Skeletal muscle satellite cell (primary cell): Measurements from ENCODE around the gene ASCL2.

Source experiments
- H3K27me3 ChIP-seq: 2 replicates; pipeline ENCODE4 v1.7.0; 2013; ENCODE audit warnings: low read length; ENCODE audit not compliant: control insufficient read depth, insufficient read depth
- H3K36me3 ChIP-seq: 2 replicates; pipeline ENCODE4 v1.7.0; 2013; ENCODE audit warnings: mild to moderate bottlenecking, control low read depth, low read length; ENCODE audit not compliant: insufficient read depth
- H3K4me1 ChIP-seq: 2 replicates; pipeline ENCODE4 v1.7.0; 2013; ENCODE audit warnings: low read length; ENCODE audit not compliant: control insufficient read depth, insufficient read depth
- H3K4me2 ChIP-seq: 2 replicates; pipeline ENCODE4 v1.7.0; 2013; ENCODE audit warnings: mild to moderate bottlenecking, low read length
- H3K4me3 ChIP-seq: 2 replicates; pipeline ENCODE4 v1.7.0; 2013; ENCODE audit warnings: low read length
- H3K9ac ChIP-seq: 2 replicates; pipeline ENCODE4 v1.7.0; 2013; ENCODE audit warnings: mild to moderate bottlenecking, low read depth, low read length, moderate library complexity
- H3K9me3 ChIP-seq: replicated peaks from 2 replicates; pipeline ENCODE4 v1.7.0; 2013; ENCODE audit warnings: mild to moderate bottlenecking, control low read depth, low read length

Gene ASCL2

DNA sequence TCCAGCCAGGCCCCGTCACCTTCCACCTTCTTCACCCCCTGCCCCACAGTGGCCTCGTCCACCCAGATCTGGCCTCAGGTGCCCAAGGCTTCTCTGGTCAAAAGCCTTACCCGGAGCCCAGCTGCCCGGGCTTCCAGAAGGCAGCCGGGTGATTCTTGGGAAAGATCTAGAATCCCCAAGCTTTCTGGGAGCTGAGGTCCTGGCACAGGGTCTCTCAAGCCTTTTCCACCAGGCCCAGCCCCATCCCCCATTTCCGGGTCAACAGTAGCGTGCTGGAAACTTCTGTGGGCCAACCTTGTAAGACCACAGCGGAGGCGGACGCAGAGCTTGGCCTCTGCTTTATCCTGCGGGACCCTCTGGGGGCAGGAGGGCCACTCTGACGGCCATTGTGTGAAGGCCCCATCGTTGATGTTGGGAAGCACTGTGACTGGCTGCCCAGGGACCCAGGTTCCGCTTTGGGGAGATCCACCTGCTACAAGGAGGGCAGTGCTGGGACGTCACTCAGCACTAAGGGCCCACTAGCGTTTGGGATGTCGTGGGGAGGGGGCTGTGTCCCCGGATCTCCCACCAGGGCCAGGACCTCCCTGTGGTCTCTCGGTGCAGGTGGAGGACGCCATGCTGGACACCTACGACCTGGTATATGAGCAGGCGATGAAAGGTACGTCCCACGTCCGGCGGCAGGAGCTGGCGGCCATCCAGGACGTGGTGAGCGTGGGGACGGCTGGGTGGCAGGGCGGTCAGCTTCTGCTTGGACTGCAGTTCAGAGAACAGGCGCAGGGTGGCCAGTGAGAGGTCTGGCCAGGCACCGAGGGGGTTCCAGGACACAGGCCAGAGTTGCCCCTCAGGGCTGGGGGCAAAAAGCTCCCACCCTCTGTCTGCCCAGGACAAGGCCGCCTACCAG lies 42.9 kb upstream of the ASCL2 start:
- H3K9me3 ChIP-seq = no peaks in the 10 kb centered on the region
- peaks cover 20% of the 10 kb centered on the region for H3K4me1 ChIP-seq
- H3K27me3 ChIP-seq = peaks cover 8% of the 10 kb centered on the region
- H3K4me2 ChIP-seq = no peak overlapping the region
- no peak overlapping the region for H3K4me3 ChIP-seq
- H3K36me3 ChIP-seq = no peaks in the 10 kb centered on the region
- no peak overlapping the region for H3K9ac ChIP-seq

DNA sequence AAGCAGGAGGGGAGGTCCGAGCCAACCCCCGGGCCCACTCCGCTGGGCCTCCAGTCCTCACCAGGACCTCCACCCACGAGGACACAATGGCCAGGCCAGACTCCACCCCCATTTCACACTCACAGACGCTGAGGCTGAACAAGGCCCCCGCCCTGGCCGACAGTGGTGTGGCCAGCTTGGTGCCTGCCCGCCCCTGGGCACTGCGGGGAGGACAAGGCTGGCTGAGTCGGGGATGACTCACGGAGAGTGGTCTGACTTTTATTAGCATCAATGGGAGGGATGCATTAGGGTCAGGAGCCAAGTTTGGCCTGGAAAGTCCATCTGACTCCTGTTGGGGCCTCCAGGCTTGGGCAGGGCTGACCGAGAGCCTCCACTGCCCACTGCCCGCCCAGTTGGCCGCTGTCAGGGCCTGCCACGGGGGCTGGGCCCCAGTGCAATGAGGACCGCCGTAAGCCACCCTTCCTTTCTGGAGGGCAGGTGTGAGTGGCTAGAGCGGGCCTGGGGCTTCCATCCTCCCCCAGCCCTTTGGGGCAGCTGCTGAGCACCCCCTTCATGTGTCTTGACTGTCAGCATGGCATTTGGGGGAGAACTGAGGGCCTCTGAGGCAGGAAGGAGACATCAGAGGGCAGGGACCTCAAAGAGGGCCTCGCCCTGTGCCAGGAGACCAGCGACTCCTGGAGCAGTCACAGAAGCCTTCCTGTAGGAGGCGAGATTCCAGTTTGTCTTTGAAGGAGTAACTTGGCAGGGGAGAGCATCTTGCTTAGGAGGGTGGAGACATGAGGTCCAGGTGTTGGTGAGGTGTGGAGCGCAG lies 42.0 kb upstream of the ASCL2 start:
- Histone ChIP-seq H3K4me1 (peaks cover 20% of the 10 kb centered on the region), H3K9ac (no peak overlapping the region)

DNA sequence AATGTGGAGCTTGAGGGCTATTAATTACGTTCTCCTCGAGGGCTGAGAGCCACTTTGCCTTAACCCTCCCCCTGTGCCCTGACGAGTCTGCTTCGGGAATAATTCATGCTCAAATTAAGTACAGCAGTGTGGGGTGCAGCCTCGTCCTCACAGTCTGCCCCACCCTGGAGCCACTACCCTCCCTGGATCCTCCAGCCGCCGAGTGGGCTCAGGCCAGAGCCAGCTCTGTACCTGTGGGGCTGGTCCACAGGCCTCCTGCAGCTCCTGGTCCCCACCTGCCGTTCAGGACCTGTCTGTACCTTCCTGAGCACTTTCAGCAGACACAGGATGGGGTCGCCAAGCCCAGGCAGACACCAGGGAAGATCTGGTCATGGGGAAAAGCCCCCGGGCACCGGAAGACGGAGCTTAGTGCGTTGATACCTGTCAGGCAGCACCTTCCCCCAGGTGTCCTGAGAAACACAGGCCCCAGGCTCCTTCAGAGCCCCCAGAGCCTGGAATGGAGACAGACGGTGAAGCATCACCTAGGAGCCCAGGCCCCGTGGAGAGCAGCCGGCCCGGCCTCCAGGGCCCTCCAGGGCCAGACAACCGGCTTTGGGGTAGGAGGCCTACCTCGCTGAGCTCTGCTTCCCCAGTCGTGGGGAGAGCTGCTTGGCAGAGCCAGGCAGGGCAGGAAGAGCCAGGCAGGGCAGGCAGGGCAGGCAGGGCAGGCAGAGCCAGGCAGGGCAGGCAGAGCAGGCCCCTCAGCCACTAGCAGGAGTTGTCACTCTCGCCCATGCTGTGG lies 41.2 kb upstream of the ASCL2 start:
- H3K36me3 ChIP-seq = no peaks in the 10 kb centered on the region
- H3K9ac ChIP-seq = no peak overlapping the region
- no peak overlapping the region for H3K4me2 ChIP-seq
- no peaks in the 10 kb centered on the region for H3K27me3 ChIP-seq
- H3K9me3 ChIP-seq = no peaks in the 10 kb centered on the region
- no peak overlapping the region for H3K4me3 ChIP-seq
- peaks cover 21% of the 10 kb centered on the region for H3K4me1 ChIP-seq

More for the DNA sequence above, 42.0 kb upstream of the ASCL2 start:
- H3K27me3 ChIP-seq = no peaks in the 10 kb centered on the region
- no peaks in the 10 kb centered on the region for H3K9me3 ChIP-seq
- H3K4me3 ChIP-seq = no peak overlapping the region
- H3K4me2 ChIP-seq = no peak overlapping the region
- no peaks in the 10 kb centered on the region for H3K36me3 ChIP-seq

DNA sequence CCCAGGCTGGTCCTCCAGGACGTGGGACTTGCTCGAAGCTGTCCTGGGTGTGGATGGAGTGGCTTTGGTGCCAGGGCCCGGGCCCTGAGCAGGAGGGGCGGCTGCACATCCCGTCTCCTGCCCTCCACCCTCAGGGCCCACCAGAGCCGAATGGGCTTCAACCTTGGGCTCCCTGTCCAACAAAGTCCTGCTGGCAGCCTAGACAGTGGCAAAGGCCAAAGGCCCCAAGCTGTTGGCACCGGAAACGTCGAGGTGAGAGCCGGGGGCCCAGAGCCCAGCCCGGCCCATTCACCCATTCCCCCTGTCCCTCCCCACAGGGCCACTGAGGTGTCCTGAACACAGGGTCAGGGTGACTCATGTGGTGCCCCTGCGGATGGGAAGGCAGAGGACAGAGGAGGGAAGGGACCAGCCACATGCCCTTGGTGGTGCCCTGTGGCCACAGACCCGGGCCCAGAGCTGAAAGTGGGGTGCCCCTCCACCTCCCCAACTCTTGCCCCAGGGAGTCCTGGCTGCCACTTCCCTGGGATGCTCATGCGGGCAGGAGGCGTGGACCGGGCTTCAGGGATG lies 40.5 kb upstream of the ASCL2 start:
- no peaks in the 10 kb centered on the region for H3K9me3 ChIP-seq
- no peaks in the 10 kb centered on the region for H3K36me3 ChIP-seq
- no peak overlapping the region for H3K9ac ChIP-seq
- no peaks in the 10 kb centered on the region for H3K27me3 ChIP-seq
- H3K4me1 ChIP-seq = peaks cover 25% of the 10 kb centered on the region
- H3K4me2 ChIP-seq = no peak overlapping the region
- H3K4me3 ChIP-seq = no peak overlapping the region

DNA sequence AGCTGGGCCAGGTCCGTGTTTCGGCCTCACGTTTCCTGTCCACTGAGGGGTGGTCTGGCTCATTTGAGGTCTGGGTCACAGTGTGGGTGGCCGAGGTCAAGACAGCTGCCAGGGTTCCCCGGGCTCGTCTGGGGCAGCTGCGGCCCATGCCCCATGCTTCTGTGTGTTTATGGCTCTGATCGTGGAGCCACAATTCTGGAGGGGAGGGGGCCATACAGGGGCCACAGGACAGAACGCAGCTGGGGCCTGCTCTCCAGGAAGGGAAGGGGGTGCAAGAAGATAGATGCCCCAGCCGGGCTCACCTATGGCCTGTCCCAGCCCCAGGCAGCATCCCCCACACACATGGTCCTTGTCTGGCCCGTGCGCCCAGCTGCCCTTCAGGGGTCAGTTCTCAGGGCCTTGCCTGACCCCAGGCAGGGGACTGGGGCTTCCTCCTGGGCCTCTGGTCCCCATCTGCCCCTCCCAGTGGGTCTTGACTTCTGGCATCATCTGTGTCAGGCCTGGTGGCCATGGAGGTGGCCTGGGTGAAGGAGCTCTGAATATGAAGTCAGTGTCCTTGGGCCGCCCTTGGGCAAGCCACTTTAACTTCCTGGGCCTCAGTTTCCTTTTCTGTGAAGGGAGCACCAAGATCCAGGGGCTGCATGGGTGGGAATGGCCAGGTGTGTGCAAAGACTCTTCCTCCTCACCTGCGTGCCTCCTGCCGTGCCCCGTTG lies 39.8 kb upstream of the ASCL2 start:
- H3K4me2 ChIP-seq = no peak overlapping the region
- no peaks in the 10 kb centered on the region for H3K36me3 ChIP-seq
- peaks cover 23% of the 10 kb centered on the region for H3K4me1 ChIP-seq
- H3K27me3 ChIP-seq = no peaks in the 10 kb centered on the region
- H3K9ac ChIP-seq = no peak overlapping the region
- no peak overlapping the region for H3K4me3 ChIP-seq
- H3K9me3 ChIP-seq = no peaks in the 10 kb centered on the region

DNA sequence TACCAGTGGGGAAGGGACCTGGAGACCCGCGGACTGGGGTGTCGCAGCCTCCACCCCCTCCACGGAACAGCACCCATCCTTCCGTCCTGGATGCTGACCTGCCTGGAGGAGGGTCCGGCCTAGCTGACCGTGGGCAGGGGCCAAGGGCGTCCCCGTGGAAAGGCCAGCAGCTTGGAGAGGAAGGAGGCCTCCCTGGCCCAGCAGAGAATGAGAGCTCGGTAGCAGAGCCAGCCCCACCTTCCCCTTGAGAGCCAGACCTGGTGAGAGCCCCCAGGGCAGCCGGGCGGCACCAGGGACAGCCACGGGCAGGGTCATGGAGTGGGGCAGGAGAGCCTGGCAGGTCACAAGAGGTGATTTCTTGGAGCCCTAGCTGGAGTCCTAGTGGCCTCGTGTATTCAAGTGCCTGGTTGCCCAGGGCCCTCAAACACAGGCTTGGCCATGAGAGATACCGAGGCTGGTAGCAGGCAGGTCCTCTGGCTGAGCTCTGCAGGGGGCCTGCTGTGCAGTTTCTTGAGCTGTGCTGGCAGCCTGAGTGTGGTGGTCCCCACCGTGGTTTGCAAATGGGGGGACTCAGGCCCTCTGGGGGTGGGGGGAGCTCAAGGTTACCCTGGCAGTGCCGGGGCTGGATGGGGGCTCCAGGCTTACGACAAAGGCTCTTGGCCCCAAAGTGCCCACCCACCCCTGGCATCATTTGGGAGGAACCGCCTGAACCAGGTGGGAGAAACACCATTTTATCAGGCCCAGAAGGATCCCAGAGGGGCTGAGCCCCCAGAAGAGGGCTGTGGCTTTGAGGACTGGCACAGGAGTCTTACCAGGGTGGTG lies 39.1 kb upstream of the ASCL2 start:
- Histone ChIP-seq H3K9me3 (no peaks in the 10 kb centered on the region), H3K27me3 (no peaks in the 10 kb centered on the region), H3K4me3 (no peak overlapping the region), H3K9ac (no peak overlapping the region), H3K4me1 (peaks cover 17% of the 10 kb centered on the region), H3K36me3 (no peaks in the 10 kb centered on the region), H3K4me2 (no peak overlapping the region)

DNA sequence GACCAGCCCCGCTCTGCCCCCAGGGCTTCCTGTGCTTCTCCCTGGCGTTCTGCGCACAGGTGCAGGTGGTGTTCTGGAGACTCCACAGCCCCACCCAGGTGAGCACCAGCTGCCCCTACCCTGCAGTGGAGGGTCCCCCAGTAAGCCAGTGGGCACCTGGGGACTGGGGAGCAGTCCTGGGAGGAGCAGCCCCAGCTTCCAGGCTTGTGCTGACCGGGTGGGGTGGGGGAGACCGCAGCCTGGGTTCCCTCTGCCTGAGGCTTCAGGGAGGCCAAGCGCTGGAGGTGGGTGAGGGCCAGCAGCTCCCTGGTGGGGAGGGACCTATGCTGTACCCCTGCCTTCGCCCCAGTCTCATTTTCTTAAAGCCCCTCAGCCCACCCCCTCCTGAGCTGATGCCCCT lies 38.3 kb upstream of the ASCL2 start:
- Histone ChIP-seq H3K4me1 (peaks cover 16% of the 10 kb centered on the region), H3K27me3 (no peaks in the 10 kb centered on the region), H3K4me3 (no peak overlapping the region), H3K9ac (no peak overlapping the region), H3K4me2 (no peak overlapping the region), H3K9me3 (no peaks in the 10 kb centered on the region), H3K36me3 (no peaks in the 10 kb centered on the region)

DNA sequence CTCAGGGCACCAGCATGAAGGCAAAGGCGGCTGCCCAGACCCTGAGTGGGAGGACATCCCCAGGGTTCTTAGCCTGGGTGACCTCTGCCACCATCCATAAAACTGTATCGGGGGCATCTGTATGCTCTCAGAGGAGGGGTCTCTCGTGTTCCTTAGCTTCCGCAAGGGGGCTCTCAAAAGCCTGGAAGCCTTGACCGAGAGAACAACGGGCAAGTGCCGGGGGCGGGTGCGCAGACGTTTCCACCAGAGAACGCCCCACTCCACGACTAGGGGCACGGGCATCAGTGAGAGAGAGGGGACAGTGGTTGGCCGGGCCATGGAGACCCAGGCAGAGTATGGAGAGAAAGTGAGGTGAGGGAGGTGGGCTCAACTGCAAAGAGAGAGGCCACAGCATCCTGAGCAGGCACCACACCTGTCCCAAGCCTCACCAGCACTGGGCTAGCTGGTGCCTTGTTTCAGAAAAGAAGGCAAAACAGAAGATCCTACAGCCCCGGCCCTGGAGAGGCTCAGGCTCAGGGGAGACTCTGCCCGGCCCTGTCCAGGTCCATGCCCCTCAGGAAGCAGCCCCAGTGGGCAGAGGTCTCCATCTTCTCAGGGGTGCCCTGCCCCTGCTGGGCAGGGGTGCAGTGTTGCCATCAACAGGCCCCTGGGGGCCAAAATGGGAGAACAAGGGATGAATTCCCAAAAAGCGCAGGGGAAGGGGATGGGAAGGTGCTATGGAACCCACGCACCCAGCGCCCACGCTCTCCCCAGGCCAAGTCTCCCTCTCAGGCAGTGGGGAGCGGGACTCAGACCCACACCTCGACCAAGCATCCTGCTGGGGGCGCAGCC lies 37.3 kb upstream of the ASCL2 start:
- Histone ChIP-seq H3K9ac (no peak overlapping the region), H3K36me3 (no peaks in the 10 kb centered on the region), H3K9me3 (no peaks in the 10 kb centered on the region), H3K4me3 (no peak overlapping the region), H3K27me3 (peaks cover 3% of the 10 kb centered on the region), H3K4me2 (no peak overlapping the region), H3K4me1 (peaks cover 19% of the 10 kb centered on the region)

DNA sequence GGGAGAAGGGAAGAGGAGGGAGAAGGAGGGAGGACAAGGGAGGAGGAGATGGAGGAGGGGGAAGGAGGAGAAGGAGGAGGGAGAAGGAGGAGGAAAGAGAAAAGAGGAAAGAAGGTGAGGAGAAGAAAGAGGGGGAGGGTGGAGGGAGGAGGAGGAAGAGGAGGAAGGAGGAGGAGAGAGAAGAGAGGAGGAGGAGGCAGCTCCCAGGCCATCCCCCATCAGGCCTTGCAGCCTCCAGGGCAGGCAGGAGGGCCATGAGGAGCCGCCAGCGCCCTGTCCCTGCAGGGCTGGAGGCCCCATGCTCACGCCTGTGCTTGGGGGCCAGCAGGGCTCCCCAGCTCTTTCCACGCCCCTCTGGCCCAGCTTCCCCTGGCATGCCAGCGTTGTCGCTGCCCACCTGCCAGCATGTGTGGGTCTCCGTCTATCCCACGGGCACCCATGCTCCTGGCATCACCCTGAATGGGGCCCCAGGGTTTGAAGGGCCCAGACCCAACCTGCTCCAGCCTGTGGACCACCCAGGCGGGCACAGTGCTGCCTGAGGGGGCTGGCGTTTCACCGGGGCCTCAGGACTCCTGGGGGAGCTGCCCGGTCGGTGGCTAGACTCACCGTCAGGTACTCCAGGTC lies 36.6 kb upstream of the ASCL2 start:
- no peak overlapping the region for H3K4me2 ChIP-seq
- no peaks in the 10 kb centered on the region for H3K9me3 ChIP-seq
- peaks cover 6% of the 10 kb centered on the region for H3K27me3 ChIP-seq
- H3K36me3 ChIP-seq = no peaks in the 10 kb centered on the region
- peaks cover 16% of the 10 kb centered on the region for H3K4me1 ChIP-seq
- H3K4me3 ChIP-seq = no peak overlapping the region
- H3K9ac ChIP-seq = no peak overlapping the region
